ENCODE results near the gene CNOT6. TPM values are rescaled to one million over a fixed set of nuclear protein-coding genes. Genes with fewer than 3 reads are reported as not detected.
"Not testable (repeated sequence)": the region's sequence is repeated elsewhere in the genome, so short reads cannot be mapped to it uniquely, and the experiment has no call there.

Gene CNOT6
- total RNA-seq, 1 experiment from 2014 or later: 48.8 TPM

DNA sequence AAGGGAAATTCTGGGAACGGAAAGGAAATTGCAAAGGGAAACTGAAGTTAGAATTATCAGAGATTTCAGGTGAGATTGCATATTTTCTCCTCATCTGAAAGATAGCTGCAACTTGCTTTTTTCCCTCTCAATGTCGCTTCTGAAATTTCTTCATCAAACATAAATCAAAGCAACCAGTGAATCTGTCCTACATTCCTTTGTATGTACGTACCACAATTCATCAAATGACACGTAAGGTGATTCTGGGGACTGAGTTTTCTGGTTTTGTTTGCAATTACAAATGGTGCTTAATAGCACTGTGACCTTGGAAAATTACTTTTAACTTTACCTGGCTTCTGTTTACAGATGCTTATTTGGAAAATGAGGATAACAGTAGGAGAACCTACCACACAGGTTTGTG, 21.9 kb upstream of the CNOT6 start:
- no peak overlapping the region for H3K4me2 ChIP-seq
- no peak overlapping the region for H3K4me3 ChIP-seq
- no peaks in the 10 kb centered on the region for H3K9me2 ChIP-seq (ENCODE audit: insufficient read depth)
- ChIA-PET POLR2A (ENCODE audit: unreplicated experiment) (no interaction called here), CTCF (interaction anchor here (0.9 to 1.3 kb wide), 3 partner anchors 144 to 355 kb away, joined by 4 to 5 read pairs (median 4); no protein-coding TSS in a partner anchor)
- H3K27ac ChIP-seq: no peak overlapping the region
- no peaks in the 10 kb centered on the region; the same call in 1 of the 2 replicates for H3F3A ChIP-seq (ENCODE audit: insufficient read depth, low read depth)
- H3K79me2 ChIP-seq (ENCODE audit: low read depth): no peaks in the 10 kb centered on the region
- H3K4me1 ChIP-seq (replicated peaks; ENCODE audit: insufficient read depth): no peaks in the 10 kb centered on the region; the same call in 1 of the 2 replicates
- H3K36me3 ChIP-seq (ENCODE audit: low read depth): no peaks in the 10 kb centered on the region
- no peak for TF ChIP-seq EZH2 (IDR thresholded peaks at IDR 0.05; ENCODE audit: low read depth)
- TF ChIP-seq, protein P1, sequence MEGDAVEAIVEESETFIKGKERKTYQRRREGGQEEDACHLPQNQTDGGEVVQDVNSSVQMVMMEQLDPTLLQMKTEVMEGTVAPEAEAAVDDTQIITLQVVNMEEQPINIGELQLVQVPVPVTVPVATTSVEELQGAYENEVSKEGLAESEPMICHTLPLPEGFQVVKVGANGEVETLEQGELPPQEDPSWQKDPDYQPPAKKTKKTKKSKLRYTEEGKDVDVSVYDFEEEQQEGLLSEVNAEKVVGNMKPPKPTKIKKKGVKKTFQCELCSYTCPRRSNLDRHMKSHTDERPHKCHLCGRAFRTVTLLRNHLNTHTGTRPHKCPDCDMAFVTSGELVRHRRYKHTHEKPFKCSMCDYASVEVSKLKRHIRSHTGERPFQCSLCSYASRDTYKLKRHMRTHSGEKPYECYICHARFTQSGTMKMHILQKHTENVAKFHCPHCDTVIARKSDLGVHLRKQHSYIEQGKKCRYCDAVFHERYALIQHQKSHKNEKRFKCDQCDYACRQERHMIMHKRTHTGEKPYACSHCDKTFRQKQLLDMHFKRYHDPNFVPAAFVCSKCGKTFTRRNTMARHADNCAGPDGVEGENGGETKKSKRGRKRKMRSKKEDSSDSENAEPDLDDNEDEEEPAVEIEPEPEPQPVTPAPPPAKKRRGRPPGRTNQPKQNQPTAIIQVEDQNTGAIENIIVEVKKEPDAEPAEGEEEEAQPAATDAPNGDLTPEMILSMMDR (conservative IDR thresholded peaks at IDR 0.05): no peak
- H4K20me1 ChIP-seq (ENCODE audit: insufficient read depth): no peaks in the 10 kb centered on the region
- no peak for DNase-seq
- intact Hi-C loops (cut with micrococcal nuclease; ENCODE audit: unreplicated experiment): loop anchor here (5.0 kb wide), 1 partner anchor 270 kb away; no protein-coding TSS in a partner anchor
- H3K27me3 ChIP-seq (ENCODE audit: insufficient read depth, low read depth): no peaks in the 10 kb centered on the region
- H3K9me3 ChIP-seq (ENCODE audit: insufficient read depth, low read depth): no peaks in the 10 kb centered on the region
- no TSS peak for BruUV-seq (replicated peaks)
- H2AFZ ChIP-seq: no peak overlapping the region

DNA sequence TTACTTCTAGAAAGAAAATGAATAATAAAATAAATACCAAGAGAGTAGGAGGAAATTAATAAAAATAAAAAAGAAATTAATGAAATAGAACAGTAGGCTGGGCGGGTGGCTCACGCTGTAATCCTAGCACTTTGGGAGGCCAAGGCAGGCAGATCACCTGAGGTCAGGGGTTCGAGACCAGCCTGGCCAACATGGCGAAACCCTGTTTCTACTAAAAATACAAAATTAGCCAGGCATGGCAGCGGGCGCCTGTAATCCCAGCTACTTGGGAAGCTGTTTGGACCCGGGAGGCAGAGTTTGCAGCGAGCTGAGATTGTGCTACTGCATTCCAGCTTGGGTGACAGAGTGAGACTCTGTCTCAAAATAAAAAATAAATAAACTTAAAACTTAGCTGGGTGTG, 20.8 kb upstream of the CNOT6 start:
- ChIA-PET CTCF (interaction anchor here (0.5 to 0.8 kb wide), 4 partner anchors 25 to 976 kb away, joined by 3 to 4 read pairs (median 3); no protein-coding TSS in a partner anchor), POLR2A (ENCODE audit: unreplicated experiment) (interaction anchor here (0.7 kb wide), 1 partner anchor 139 kb away, joined by 6 read pairs; no protein-coding TSS in a partner anchor)
- intact Hi-C loops (cut with micrococcal nuclease; ENCODE audit: unreplicated experiment): loop anchor here (5.0 kb wide), 1 partner anchor 271 kb away; no protein-coding TSS in a partner anchor

DNA sequence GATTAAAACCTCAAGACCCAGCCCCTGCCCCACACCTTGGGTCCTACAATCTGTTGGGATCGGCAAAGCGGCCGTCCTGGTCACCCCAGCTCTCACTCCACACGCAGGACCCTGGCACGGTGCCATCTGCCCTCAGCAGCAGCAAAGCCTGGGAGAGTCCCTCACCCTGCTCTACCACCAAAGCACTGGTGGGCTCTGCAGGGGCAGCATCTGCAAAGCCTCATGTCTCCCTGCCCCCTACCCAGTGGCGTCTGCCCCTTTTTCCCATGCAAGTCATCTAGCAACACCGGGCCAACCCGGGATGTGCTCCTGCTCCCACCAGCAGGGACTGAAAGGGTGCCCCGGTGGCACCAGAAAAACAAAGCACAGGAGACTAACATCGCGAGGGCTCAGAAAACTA, 19.6 kb upstream of the CNOT6 start:
- Histone ChIP-seq H4K20me1 (ENCODE audit: insufficient read depth) (no peaks in the 10 kb centered on the region), H3K79me2 (ENCODE audit: low read depth) (no peaks in the 10 kb centered on the region), H3F3A (ENCODE audit: insufficient read depth, low read depth) (no peaks in the 10 kb centered on the region; the same call in 1 of the 2 replicates), H2AFZ (no peak overlapping the region), H3K9me2 (ENCODE audit: insufficient read depth) (no peaks in the 10 kb centered on the region), H3K4me1 (replicated peaks; ENCODE audit: insufficient read depth) (no peaks in the 10 kb centered on the region), H3K27me3 (ENCODE audit: insufficient read depth, low read depth) (no peaks in the 10 kb centered on the region), H3K4me3 (no peak overlapping the region), H3K4me2 (no peak overlapping the region), H3K9me3 (ENCODE audit: insufficient read depth, low read depth) (no peaks in the 10 kb centered on the region), H3K27ac (no peak overlapping the region), H3K36me3 (ENCODE audit: low read depth) (no peaks in the 10 kb centered on the region)
- CTCF ChIA-PET: no interaction called here
- no TSS peak for BruUV-seq (replicated peaks)
- POLR2A ChIA-PET (ENCODE audit: unreplicated experiment): interaction anchor here (0.7 kb wide), 1 partner anchor 16 kb away, joined by 4 read pairs; no protein-coding TSS in a partner anchor
- no peak for DNase-seq
- intact Hi-C loops (cut with micrococcal nuclease; ENCODE audit: unreplicated experiment): loop anchor here (5.0 kb wide), 1 partner anchor 272 kb away; no protein-coding TSS in a partner anchor
- TF ChIP-seq EZH2 (IDR thresholded peaks at IDR 0.05; ENCODE audit: low read depth): no peak
- TF ChIP-seq, protein P1 (conservative IDR thresholded peaks at IDR 0.05): no peak

More for the DNA sequence above, 20.8 kb upstream of the CNOT6 start:
- not testable (repeated sequence) for H3K36me3 ChIP-seq (ENCODE audit: low read depth); H3K27ac ChIP-seq; H3K4me3 ChIP-seq; H3K4me1 ChIP-seq (replicated peaks; ENCODE audit: insufficient read depth); H3K4me2 ChIP-seq; H3F3A ChIP-seq (ENCODE audit: insufficient read depth, low read depth); H2AFZ ChIP-seq; H3K27me3 ChIP-seq (ENCODE audit: insufficient read depth, low read depth); H3K9me3 ChIP-seq (ENCODE audit: insufficient read depth, low read depth); BruUV-seq (replicated peaks); H3K9me2 ChIP-seq (ENCODE audit: insufficient read depth); DNase-seq; H4K20me1 ChIP-seq (ENCODE audit: insufficient read depth); H3K79me2 ChIP-seq (ENCODE audit: low read depth)

DNA sequence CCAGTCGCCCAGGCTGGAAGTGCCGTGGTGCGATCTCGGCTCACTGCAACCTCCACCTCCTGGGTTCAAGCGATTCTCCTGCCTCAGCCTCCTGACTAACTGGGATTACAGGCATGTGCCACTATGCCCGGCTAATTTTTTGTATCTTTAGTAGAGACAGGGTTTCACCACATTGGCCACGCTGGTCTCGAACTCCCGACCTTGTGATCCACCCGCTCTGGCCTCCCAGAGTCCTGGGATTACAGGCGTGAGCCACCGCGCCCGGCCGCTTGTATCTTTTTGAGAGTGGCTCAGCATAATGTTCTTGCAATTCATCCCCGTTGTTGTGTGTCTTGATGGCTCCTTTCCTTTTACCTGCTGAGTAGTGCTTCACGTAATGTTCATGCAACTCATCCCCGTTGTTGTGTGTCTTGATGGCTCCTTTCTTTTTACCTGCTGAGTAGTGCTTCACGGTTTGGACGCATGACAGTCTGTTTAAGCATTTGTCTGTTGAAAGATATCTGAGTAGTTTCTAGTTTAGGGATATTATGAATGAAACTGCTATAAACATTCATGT, 18.1 kb upstream of the CNOT6 start:
- intact Hi-C loops (cut with micrococcal nuclease; ENCODE audit: unreplicated experiment); POLR2A ChIA-PET (ENCODE audit: unreplicated experiment); H3K36me3 ChIP-seq (ENCODE audit: low read depth); H4K20me1 ChIP-seq (ENCODE audit: insufficient read depth); DNase-seq; H3K9me2 ChIP-seq (ENCODE audit: insufficient read depth); H3K27ac ChIP-seq; H2AFZ ChIP-seq; H3K4me1 ChIP-seq (replicated peaks; ENCODE audit: insufficient read depth); CTCF ChIA-PET; H3K27me3 ChIP-seq (ENCODE audit: insufficient read depth, low read depth); H3K4me2 ChIP-seq; BruUV-seq (replicated peaks); H3K79me2 ChIP-seq (ENCODE audit: low read depth); H3K4me3 ChIP-seq; H3K9me3 ChIP-seq (ENCODE audit: insufficient read depth, low read depth); H3F3A ChIP-seq (ENCODE audit: insufficient read depth, low read depth): not testable (repeated sequence)
